Smooth muscle cell of the brain vasculature (primary cell): ENCODE results near the gene TIFAB.

ENCODE experiments used
- DNase-seq: peaks from one replicate; pipeline ENCODE4 v3.0.0-alpha.2; 2012; ENCODE audit warnings: low read depth, low spot score

TIFAB gene

GRCh38 chr5:135425641-135426040, 26.5 kb downstream of the TIFAB start:
- DNase-seq = no peak

GRCh38 chr5:135423846-135424168, 28.3 kb downstream of the TIFAB start:
- no peak for DNase-seq

GRCh38 chr5:135423146-135423845, 28.9 kb downstream of the TIFAB start:
- no peak for DNase-seq

GRCh38 chr5:135422419-135422818, 29.7 kb downstream of the TIFAB start:
- no peak for DNase-seq

- DNase-seq = no peak
Observed at GRCh38 chr5:135417083-135417482, 35.1 kb downstream of the TIFAB start.

- no peak for DNase-seq
Observed at GRCh38 chr5:135405082-135405481, 47.1 kb downstream of the TIFAB start.

- DNase-seq = no peak
Observed at GRCh38 chr5:135402031-135402430, 50.1 kb downstream of the TIFAB start.

GRCh38 chr5:135400866-135401265, 51.3 kb downstream of the TIFAB start:
- no peak for DNase-seq

- DNase-seq = no peak
Observed at GRCh38 chr5:135399794-135400542, 52.2 kb downstream of the TIFAB start.

- no peak for DNase-seq
Observed at GRCh38 chr5:135398855-135399793, 53.0 kb downstream of the TIFAB start, which contains the start of gene MACROH2A1. Gene MACROH2A1, minus strand, starts transcription at chr5:135399231. Its CDS starts 10,138 bp downstream, at chr5:135389093.

GRCh38 chr5:135398160-135398854, 53.8 kb downstream of the TIFAB start:
- DNase-seq = no peak
